GM20000 (cell line): Measurements from ENCODE around the gene BMP6.

ENCODE experiments used
- DNase-seq: peaks from one replicate; pipeline ENCODE4 v3.0.0; 2012; ENCODE audit warnings: low spot score
- TF ChIP-seq, protein P1 (sequence below): IDR thresholded peaks from 2 replicates; pipeline ENCODE4 v1.5.1; 2012; ENCODE audit warnings: mild to moderate bottlenecking, control low read depth; ENCODE audit errors: extremely low read depth, missing control alignments

BMP6 gene

DNA sequence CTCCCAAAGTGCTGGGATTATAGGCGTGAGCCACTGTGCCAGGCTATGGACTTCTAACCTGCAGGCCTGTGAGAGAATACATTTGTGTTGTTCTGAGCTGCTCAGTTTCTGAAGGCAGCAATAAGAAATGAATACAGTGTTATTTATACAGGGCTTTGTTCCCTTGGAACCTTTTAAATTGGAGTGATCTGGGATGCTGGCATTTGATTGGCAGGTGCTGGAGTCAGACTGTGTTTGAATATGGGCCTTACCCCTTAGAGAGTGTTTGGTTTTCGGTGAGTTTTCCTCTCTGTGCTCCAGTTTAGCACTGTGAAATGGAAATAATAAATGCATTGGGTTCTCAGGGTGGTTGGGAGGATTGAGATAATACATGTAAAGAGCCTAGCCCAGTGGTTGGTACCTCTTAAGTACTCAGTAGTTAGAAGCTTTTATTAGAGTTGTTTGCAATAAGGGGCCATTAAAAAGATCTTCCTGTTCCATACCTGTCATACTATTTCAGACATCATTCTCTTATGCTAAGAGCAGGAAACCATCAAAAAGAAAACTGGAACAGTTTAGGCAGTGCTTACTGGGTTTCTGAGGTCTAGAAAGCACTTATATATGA lies 22.1 kb downstream of the BMP6 start:
- DNase-seq = no peak
- TF ChIP-seq, protein P1, sequence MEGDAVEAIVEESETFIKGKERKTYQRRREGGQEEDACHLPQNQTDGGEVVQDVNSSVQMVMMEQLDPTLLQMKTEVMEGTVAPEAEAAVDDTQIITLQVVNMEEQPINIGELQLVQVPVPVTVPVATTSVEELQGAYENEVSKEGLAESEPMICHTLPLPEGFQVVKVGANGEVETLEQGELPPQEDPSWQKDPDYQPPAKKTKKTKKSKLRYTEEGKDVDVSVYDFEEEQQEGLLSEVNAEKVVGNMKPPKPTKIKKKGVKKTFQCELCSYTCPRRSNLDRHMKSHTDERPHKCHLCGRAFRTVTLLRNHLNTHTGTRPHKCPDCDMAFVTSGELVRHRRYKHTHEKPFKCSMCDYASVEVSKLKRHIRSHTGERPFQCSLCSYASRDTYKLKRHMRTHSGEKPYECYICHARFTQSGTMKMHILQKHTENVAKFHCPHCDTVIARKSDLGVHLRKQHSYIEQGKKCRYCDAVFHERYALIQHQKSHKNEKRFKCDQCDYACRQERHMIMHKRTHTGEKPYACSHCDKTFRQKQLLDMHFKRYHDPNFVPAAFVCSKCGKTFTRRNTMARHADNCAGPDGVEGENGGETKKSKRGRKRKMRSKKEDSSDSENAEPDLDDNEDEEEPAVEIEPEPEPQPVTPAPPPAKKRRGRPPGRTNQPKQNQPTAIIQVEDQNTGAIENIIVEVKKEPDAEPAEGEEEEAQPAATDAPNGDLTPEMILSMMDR = no peak

DNA sequence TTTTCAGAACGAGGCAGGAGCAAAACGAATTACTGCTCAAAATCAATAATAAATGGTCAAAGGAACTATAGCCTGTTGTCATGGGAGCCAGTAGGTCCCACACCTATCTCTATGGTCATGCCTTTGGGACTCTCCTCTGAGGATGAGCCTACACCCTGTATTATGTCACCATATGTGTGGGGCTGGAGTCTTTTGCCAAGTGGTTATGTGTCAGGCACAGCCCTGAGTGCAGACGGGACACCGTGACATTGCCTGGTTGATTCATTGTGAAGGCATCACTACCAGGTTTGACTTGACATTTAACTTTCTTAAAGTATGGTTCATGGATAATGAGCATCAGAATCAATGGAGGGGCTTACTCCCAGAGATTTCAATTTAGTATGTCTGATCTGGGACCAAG lies 23.6 kb downstream of the BMP6 start:
- no peak for DNase-seq
- TF ChIP-seq, protein P1 = no peak

- TF ChIP-seq, protein P1 = no peak
- DNase-seq = no peak
These were observed 24.3 kb downstream of the BMP6 start for GRCh38 chr6:7750197-7750596.

DNA sequence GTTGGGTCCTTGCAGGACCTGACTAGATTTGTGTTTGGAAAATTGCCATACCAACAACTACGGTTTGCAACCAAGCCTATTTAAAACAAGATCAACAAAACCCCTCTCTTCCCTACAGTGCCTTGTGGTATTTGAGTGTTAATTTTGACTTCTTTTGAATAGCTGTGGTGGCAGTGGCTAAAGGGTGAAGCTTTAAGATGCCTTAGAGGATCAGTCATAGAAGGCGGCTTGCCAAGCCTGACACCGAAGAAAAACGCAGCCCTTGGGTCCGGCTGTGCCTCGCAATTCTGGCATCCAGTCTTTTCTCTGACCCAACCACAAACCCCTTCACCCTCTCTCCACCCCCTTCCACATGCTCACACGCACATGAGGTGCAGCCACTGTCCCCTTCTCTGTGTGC lies 32.6 kb downstream of the BMP6 start:
- DNase-seq = no peak
- TF ChIP-seq, protein P1 = no peak

- no peak for DNase-seq
- TF ChIP-seq, protein P1 = no peak
These were observed 33.4 kb downstream of the BMP6 start for GRCh38 chr6:7759320-7759719.

DNA sequence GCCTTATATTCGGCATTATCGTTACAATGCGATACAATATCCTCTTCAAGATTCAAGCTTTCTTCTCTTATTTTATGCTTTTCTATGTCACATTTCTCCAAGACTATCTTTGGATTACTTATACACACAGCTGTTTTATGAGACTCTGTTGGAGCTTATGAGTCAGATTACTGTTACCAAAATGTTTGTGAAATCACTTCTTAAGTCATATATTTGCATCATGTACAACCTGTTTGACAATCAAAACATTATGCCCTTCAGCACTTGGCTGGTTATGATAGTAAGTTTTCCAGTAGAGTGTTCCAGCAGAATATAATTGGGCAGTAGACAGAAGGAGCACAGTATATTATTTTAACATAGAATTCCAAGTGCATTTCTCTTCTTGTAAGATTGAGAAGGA lies 35.2 kb downstream of the BMP6 start:
- TF ChIP-seq, protein P1 = no peak
- no peak for DNase-seq

DNA sequence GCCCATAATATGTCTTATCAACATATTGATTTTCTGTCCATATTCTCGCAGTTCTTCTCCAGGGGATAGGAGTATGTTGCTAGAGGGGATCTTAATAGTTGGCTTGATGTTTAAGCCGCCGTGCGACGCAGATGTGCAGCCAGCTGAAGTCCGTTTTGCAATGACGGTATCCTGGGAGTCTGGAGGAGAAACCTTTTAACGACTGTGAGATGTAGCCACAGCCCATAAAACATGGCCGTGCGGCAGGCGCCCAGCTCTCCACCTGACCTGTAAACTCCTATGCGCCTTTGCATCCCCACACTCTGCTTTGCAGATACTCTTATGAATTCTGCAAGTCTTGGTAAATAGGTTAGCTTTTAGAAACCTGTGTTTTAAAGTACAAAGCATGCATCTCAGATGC lies 36.9 kb downstream of the BMP6 start:
- no peak for DNase-seq
- TF ChIP-seq, protein P1 = no peak

DNA sequence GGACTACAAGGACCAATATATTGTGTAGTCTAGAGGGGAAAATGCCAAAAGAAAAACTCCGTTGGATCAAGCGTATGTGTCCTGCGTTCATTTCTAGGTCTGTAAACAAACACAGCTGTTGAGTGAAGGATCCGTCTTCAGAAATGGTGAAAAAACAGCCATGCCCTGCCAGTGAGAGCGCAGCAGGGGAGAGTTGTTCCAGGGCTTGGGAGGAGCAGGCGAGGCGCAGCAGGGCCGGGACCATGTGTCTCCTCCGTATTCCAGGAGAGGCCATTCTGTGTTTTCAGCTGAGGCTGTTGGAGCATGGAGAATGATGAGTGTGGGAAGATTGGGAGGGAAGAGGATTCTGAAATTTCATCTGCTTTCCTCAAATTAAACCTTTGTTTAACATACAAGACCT lies 38.0 kb downstream of the BMP6 start:
- TF ChIP-seq, protein P1 = no peak
- no peak for DNase-seq
